Upper lobe of right lung (tissue), 1 donor: ENCODE results near the gene LRRC36. TPM values are rescaled to one million over a fixed set of nuclear protein-coding genes. Genes with fewer than 3 reads are reported as not detected.
"Not testable (repeated sequence)": the region's sequence is repeated elsewhere in the genome, so short reads cannot be mapped to it uniquely, and the experiment has no call there.

ENCODE experiments used
- ATAC-seq: fragments of 200-7000 bp; cut with Tn5 transposase; one replicate; pipeline ENCODE4 v1.9.1; 2020; ENCODE audit warnings: mild to moderate bottlenecking, moderate library complexity
- DNase-seq: peaks from one replicate; pipeline ENCODE4 v3.0.0-alpha.2; 2020
- H3K27ac ChIP-seq: fragments of 200-600 bp; one replicate; pipeline ENCODE4 v1.8.0; 2022
- H3K27me3 ChIP-seq: fragments of 200-600 bp; one replicate; pipeline ENCODE4 v1.8.0; 2022; ENCODE audit warnings: mild to moderate bottlenecking
- H3K36me3 ChIP-seq: fragments of 200-600 bp; one replicate; pipeline ENCODE4 v1.8.0; 2022
- H3K4me1 ChIP-seq: fragments of 200-600 bp; one replicate; pipeline ENCODE4 v1.8.0; 2022
- H3K4me3 ChIP-seq: fragments of 200-600 bp; one replicate; pipeline ENCODE4 v1.8.0; 2022; ENCODE audit warnings: mild to moderate bottlenecking
- H3K9me3 ChIP-seq: fragments of 200-600 bp; one replicate; pipeline ENCODE4 v1.8.0; 2022
- CTCF ChIP-seq: fragments of 200-600 bp; IDR thresholded peaks from one replicate; pipeline ENCODE4 v1.8.0; 2022; ENCODE audit warnings: antibody characterized with exemption
- intact Hi-C: fragments of 100-400 bp; cut with DNase I; formaldehyde crosslinking; loops from one replicate; pipeline ENCODE4 v1.11.0; 2022
- total RNA-seq: library from RNA; stranded (reverse); fragmentation: NEBNext Ultra II Directional; extraction: Animal tissue kit (Norgen Biotek cat#: 25700); gene quantifications from one replicate; pipeline ENCODE4 v1.2.1, GENCODE V29; 2021
- donor health status: DM: no; HTN: yes; CAD: no; lungs with severe emphysema.

LRRC36 gene
- total RNA-seq, 1 donor from 2014 or later, result 27.4 TPM

- no peak for TF ChIP-seq CTCF
- ATAC-seq, result no peak
- no peaks in the 10 kb centered on the region for H3K9me3 ChIP-seq
These were observed 29.8 kb downstream of the LRRC36 start for GRCh38 chr16:67356396-67356795.

GRCh38 chr16:67357561-67357960 is 30.9 kb downstream of the LRRC36 start:
- ATAC-seq, result peak; percentile 35
- H3K9me3 ChIP-seq, result no peaks in the 10 kb centered on the region
- no peak for DNase-seq
- no peak overlapping the region for H3K27ac ChIP-seq
- intact Hi-C loops, result no loop called here
- no peak overlapping the region for H3K4me3 ChIP-seq
- no peak for TF ChIP-seq CTCF
- no peaks in the 10 kb centered on the region for H3K36me3 ChIP-seq
- H3K4me1 ChIP-seq, result no peaks in the 10 kb centered on the region
- no peaks in the 10 kb centered on the region for H3K27me3 ChIP-seq

More at GRCh38 chr16:67356396-67356795, 29.8 kb downstream of the LRRC36 start:
- no peak for DNase-seq
- Histone ChIP-seq H3K27me3 (no peaks in the 10 kb centered on the region), H3K4me3 (no peak overlapping the region), H3K27ac (no peak overlapping the region), H3K36me3 (no peaks in the 10 kb centered on the region), H3K4me1 (no peaks in the 10 kb centered on the region)
- intact Hi-C loops, result no loop called here

GRCh38 chr16:67359540-67360269 is 33.1 kb downstream of the LRRC36 start:
- H3K27ac ChIP-seq, DNase-seq, H3K27me3 ChIP-seq, H3K36me3 ChIP-seq, H3K9me3 ChIP-seq, H3K4me3 ChIP-seq, intact Hi-C loops, ATAC-seq, H3K4me1 ChIP-seq: not testable (repeated sequence)

GRCh38 chr16:67361038-67361437 is 34.4 kb downstream of the LRRC36 start:
- DNase-seq (no peak), ATAC-seq (no peak)
- Histone ChIP-seq H3K4me3 (no peak overlapping the region), H3K9me3 (no peaks in the 10 kb centered on the region), H3K4me1 (peaks cover 10% of the 10 kb centered on the region), H3K27me3 (no peaks in the 10 kb centered on the region), H3K27ac (no peak overlapping the region), H3K36me3 (no peaks in the 10 kb centered on the region)
- intact Hi-C loops, result no loop called here
- no peak for TF ChIP-seq CTCF

- Histone ChIP-seq H3K4me1 (peaks cover 10% of the 10 kb centered on the region), H3K27me3 (no peaks in the 10 kb centered on the region), H3K27ac (peak overlapping the region; percentile 38), H3K9me3 (no peaks in the 10 kb centered on the region), H3K4me3 (peak overlapping the region; percentile 17), H3K36me3 (no peaks in the 10 kb centered on the region)
- no peak for DNase-seq
- no peak for TF ChIP-seq CTCF
- intact Hi-C loops, result no loop called here
- ATAC-seq, result peak; percentile 72
These were observed 38.1 kb downstream of the LRRC36 start for GRCh38 chr16:67364600-67365235.

GRCh38 chr16:67370661-67371060 is 44.0 kb downstream of the LRRC36 start:
- intact Hi-C loops, result no loop called here
- no peak for TF ChIP-seq CTCF
- no peak overlapping the region for H3K27ac ChIP-seq
- no peaks in the 10 kb centered on the region for H3K9me3 ChIP-seq
- DNase-seq, result no peak
- H3K4me3 ChIP-seq, result no peak overlapping the region
- ATAC-seq, result no peak
- no peaks in the 10 kb centered on the region for H3K27me3 ChIP-seq
- H3K36me3 ChIP-seq, result no peaks in the 10 kb centered on the region
- peaks cover under 1% of the 10 kb centered on the region for H3K4me1 ChIP-seq
